ENCODE measurements around the gene FANCG.

FANCG gene

GRCh38 chr9:35057271-35057620, 22.5 kb downstream of the FANCG start:
- no peak for DNase-seq

- no peak for DNase-seq
Observed at GRCh38 chr9:35056571-35057270, 23.0 kb downstream of the FANCG start.

- DNase-seq = no peak
Observed at GRCh38 chr9:35054871-35055644, 24.7 kb downstream of the FANCG start.

- no peak for DNase-seq
Observed at GRCh38 chr9:35054185-35054835, 25.4 kb downstream of the FANCG start.

GRCh38 chr9:35051069-35051967, 28.4 kb downstream of the FANCG start:
- DNase-seq = no peak

GRCh38 chr9:35048511-35048910, 31.2 kb downstream of the FANCG start:
- DNase-seq = no peak

- no peak for DNase-seq
Observed at GRCh38 chr9:35044071-35044470, 35.7 kb downstream of the FANCG start.

- DNase-seq = no peak
Observed at GRCh38 chr9:35042891-35043545, 36.7 kb downstream of the FANCG start.

GRCh38 chr9:35042081-35042604, 37.6 kb downstream of the FANCG start:
- DNase-seq = no peak

GRCh38 chr9:35035851-35036701, 43.7 kb downstream of the FANCG start:
- DNase-seq = no peak

- no peak for DNase-seq
Observed at GRCh38 chr9:35033101-35033500, 46.6 kb downstream of the FANCG start.

GRCh38 chr9:35029852-35030251, 49.9 kb downstream of the FANCG start:
- DNase-seq = no peak

- no peak for DNase-seq
Observed at GRCh38 chr9:35029241-35029640, 50.5 kb downstream of the FANCG start.

GRCh38 chr9:35028341-35028740, 51.4 kb downstream of the FANCG start:
- no peak for DNase-seq

- no peak for DNase-seq
Observed at GRCh38 chr9:35027860-35028259, 51.9 kb downstream of the FANCG start.

- no peak for DNase-seq
Observed at GRCh38 chr9:35027374-35027773, 52.4 kb downstream of the FANCG start.

- DNase-seq = no peak
Observed at GRCh38 chr9:35026671-35027070, 53.1 kb downstream of the FANCG start.

Measured in NCI-H1417 treated with DMSO at 0.1 percent for 48 hours (cell line).